PFSK-1 (cell line): Measurements from ENCODE around the gene VSNL1.

Experiments used
- POLR2AphosphoS5 ChIP-seq: IDR thresholded peaks from 2 replicates; pipeline ENCODE4 v1.6.1; 2012; ENCODE audit warnings: low read depth, mild to moderate bottlenecking, control low read depth, low read length, moderate library complexity
- TAF1 ChIP-seq: IDR thresholded peaks from 2 replicates; pipeline ENCODE4 v1.6.1; 2012; ENCODE audit warnings: low read length, control low read depth, borderline replicate concordance; ENCODE audit not compliant: insufficient read depth
- TF ChIP-seq, protein P1 (sequence below), 2 experiments: IDR thresholded peaks; 2 replicates each; pipeline versions ENCODE4 v1.6.1 to v1.8.0; 2011 to 2012; ENCODE audit warnings: low read depth in 2 of 2, low read length in 2 of 2, control low read depth in 1 of 2, inconsistent platforms in 1 of 2, mild to moderate bottlenecking in 1 of 2, moderate library complexity in 1 of 2; ENCODE audit not compliant: insufficient read depth in 1 of 2

DNA sequence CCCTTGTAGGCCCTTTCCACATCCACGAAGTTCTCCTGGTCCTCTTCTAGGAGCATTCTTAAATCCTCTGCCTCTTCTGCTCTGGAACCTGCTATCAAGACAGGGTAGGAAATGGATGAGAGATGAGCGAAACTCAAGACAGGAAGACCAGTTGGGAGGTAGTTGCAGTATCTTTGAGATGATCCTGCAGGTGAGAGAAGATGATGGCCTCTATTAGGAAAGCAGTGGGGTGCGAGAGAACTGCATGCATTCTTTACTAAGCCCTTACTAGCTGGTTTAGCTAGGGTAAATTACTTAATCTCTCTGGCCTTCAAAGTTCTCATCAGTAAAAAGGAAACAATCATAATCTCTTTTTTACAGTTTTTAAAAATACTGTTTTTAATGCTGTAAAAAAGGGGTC lies 47.0 kb downstream of the VSNL1 start:
- TF ChIP-seq, protein P1, sequence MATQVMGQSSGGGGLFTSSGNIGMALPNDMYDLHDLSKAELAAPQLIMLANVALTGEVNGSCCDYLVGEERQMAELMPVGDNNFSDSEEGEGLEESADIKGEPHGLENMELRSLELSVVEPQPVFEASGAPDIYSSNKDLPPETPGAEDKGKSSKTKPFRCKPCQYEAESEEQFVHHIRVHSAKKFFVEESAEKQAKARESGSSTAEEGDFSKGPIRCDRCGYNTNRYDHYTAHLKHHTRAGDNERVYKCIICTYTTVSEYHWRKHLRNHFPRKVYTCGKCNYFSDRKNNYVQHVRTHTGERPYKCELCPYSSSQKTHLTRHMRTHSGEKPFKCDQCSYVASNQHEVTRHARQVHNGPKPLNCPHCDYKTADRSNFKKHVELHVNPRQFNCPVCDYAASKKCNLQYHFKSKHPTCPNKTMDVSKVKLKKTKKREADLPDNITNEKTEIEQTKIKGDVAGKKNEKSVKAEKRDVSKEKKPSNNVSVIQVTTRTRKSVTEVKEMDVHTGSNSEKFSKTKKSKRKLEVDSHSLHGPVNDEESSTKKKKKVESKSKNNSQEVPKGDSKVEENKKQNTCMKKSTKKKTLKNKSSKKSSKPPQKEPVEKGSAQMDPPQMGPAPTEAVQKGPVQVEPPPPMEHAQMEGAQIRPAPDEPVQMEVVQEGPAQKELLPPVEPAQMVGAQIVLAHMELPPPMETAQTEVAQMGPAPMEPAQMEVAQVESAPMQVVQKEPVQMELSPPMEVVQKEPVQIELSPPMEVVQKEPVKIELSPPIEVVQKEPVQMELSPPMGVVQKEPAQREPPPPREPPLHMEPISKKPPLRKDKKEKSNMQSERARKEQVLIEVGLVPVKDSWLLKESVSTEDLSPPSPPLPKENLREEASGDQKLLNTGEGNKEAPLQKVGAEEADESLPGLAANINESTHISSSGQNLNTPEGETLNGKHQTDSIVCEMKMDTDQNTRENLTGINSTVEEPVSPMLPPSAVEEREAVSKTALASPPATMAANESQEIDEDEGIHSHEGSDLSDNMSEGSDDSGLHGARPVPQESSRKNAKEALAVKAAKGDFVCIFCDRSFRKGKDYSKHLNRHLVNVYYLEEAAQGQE (IDR thresholded peaks at IDR 0.05; ENCODE audit: insufficient read depth in 1 of 2, low read depth in 2 of 2, low read length in 2 of 2): no peak
- TF ChIP-seq POLR2AphosphoS5: no peak
- no peak for TF ChIP-seq TAF1
